Neural progenitor cell (in vitro differentiated cells): Measurements from ENCODE around the gene DCTN3. TPM values are rescaled to one million over a fixed set of nuclear protein-coding genes. Genes with fewer than 3 reads are reported as not detected.

ENCODE experiments used
- DNase-seq: peaks from one replicate; pipeline ENCODE4 v3.0.0-alpha.2; 2016; ENCODE audit warnings: low spot score
- H2AFZ ChIP-seq: fragments of 200-600 bp; sonication (generic); replicated peaks from 2 replicates; pipeline ENCODE4 v1.6.1; 2016; ENCODE audit warnings: antibody characterized with exemption
- H3F3A ChIP-seq: fragments of 200-600 bp; sonication (generic); 2 replicates; pipeline ENCODE4 v1.6.1; 2016; ENCODE audit warnings: antibody characterized with exemption, low read depth
- H3K27ac ChIP-seq: fragments of 200-600 bp; sonication (generic); 2 replicates; pipeline ENCODE4 v1.5.1; 2016; ENCODE audit warnings: mild to moderate bottlenecking
- H3K27me3 ChIP-seq: fragments of 200-600 bp; sonication (generic); 2 replicates; pipeline ENCODE4 v1.6.1; 2016; ENCODE audit warnings: mild to moderate bottlenecking, moderate library complexity
- H3K36me3 ChIP-seq: fragments of 200-600 bp; sonication (generic); 2 replicates; pipeline ENCODE4 v1.5.1; 2016
- H3K4me1 ChIP-seq: fragments of 200-600 bp; sonication (generic); 2 replicates; pipeline ENCODE4 v1.6.1; 2016; ENCODE audit warnings: mixed run types
- H3K4me2 ChIP-seq: fragments of 200-600 bp; sonication (generic); 2 replicates; pipeline ENCODE4 v1.6.1; 2016
- H3K4me3 ChIP-seq: fragments of 200-600 bp; sonication (generic); 2 replicates; pipeline ENCODE4 v1.5.1; 2016
- H3K79me2 ChIP-seq: fragments of 200-600 bp; sonication (generic); 2 replicates; pipeline ENCODE4 v1.6.1; 2016; ENCODE audit warnings: low read depth
- H3K9ac ChIP-seq: fragments of 200-600 bp; sonication (generic); 2 replicates; pipeline ENCODE4 v1.6.1; 2016
- H3K9me3 ChIP-seq: fragments of 200-600 bp; sonication (generic); 2 replicates; pipeline ENCODE4 v1.5.1; 2016; ENCODE audit warnings: low read depth
- H4K20me1 ChIP-seq: fragments of 200-600 bp; sonication (generic); 2 replicates; pipeline ENCODE4 v1.6.1; 2016; ENCODE audit warnings: low read depth
- H3K27ac Mint-ChIP-seq: 3 replicates; pipeline ENCODE4 v1.8.0; 2021; ENCODE audit warnings: mixed read lengths
- H3K27me3 Mint-ChIP-seq: 2 replicates; pipeline ENCODE4 v1.8.0; 2022; ENCODE audit warnings: low read depth, mild to moderate bottlenecking, inconsistent platforms, moderate library complexity, mixed read lengths; ENCODE audit not compliant: insufficient read depth
- H3K36me3 Mint-ChIP-seq: 3 replicates; pipeline ENCODE4 v1.8.0; 2021; ENCODE audit warnings: mixed read lengths
- H3K4me1 Mint-ChIP-seq: 3 replicates; pipeline ENCODE4 v1.8.0; 2021; ENCODE audit warnings: mixed read lengths
- H3K4me3 Mint-ChIP-seq: 3 replicates; pipeline ENCODE4 v1.8.0; 2021; ENCODE audit warnings: mild to moderate bottlenecking, moderate library complexity, mixed read lengths
- H3K9me3 Mint-ChIP-seq: 3 replicates; pipeline ENCODE4 v1.8.0; 2020; ENCODE audit warnings: mixed read lengths
- CTCF ChIP-seq: fragments of 200-600 bp; sonication (generic); IDR thresholded peaks from 2 replicates; pipeline ENCODE4 v1.5.1; 2017; ENCODE audit warnings: antibody characterized with exemption, mild to moderate bottlenecking
- EZH2 ChIP-seq: fragments of 200-600 bp; sonication (generic); IDR thresholded peaks from 2 replicates; pipeline ENCODE4 v1.6.1; 2017; ENCODE audit warnings: antibody characterized with exemption, mild to moderate bottlenecking, moderate library complexity
- EZH2phosphoT487 ChIP-seq: fragments of 200-600 bp; sonication (generic); IDR thresholded peaks from 2 replicates; pipeline ENCODE4 v1.6.1; 2017; ENCODE audit warnings: antibody characterized with exemption
- total RNA-seq: library from RNA; depleted of rRNA; stranded (reverse); fragments of >200 nt; gene quantifications from 2 replicates; pipeline ENCODE4 v1.2.3, GENCODE V29; 2015; ENCODE audit warnings: low replicate concordance

DCTN3 gene
- total RNA-seq, 1 donor from 2014 or later = 45.6 TPM

- no peaks in the 10 kb centered on the region for H3K36me3 Mint-ChIP-seq
- no peak overlapping the region for H3K4me2 ChIP-seq
These were observed 14.1 kb downstream of the DCTN3 start for GRCh38 chr9:34606190-34606589.

GRCh38 chr9:34603610-34604231 lies 16.6 kb downstream of the DCTN3 start:
- Histone ChIP-seq H3K4me3 (no peak overlapping the region), H3K36me3 (no peaks in the 10 kb centered on the region), H4K20me1 (no peaks in the 10 kb centered on the region), H3K9me3 (no peaks in the 10 kb centered on the region), H3K79me2 (no peaks in the 10 kb centered on the region), H3K9ac (no peak overlapping the region), H2AFZ (no peak overlapping the region), H3K4me1 (no peaks in the 10 kb centered on the region), H3K27ac (no peak overlapping the region), H3K4me2 (no peak overlapping the region), H3K27me3 (peaks cover 14% of the 10 kb centered on the region), H3F3A (no peaks in the 10 kb centered on the region)
- peaks cover 8% of the 10 kb centered on the region for H3K27me3 Mint-ChIP-seq
- no peak overlapping the region for H3K4me3 Mint-ChIP-seq
- TF ChIP-seq CTCF = peak; percentile 98
- no peak for TF ChIP-seq EZH2phosphoT487
- H3K9me3 Mint-ChIP-seq = no peaks in the 10 kb centered on the region
- no peak overlapping the region for H3K27ac Mint-ChIP-seq
- no peaks in the 10 kb centered on the region for H3K36me3 Mint-ChIP-seq
- H3K4me1 Mint-ChIP-seq = peaks cover 20% of the 10 kb centered on the region
- peak; percentile 90 for DNase-seq

More at GRCh38 chr9:34606190-34606589, 14.1 kb downstream of the DCTN3 start:
- Histone ChIP-seq H2AFZ (no peak overlapping the region), H3K79me2 (peaks cover 7% of the 10 kb centered on the region), H3F3A (no peaks in the 10 kb centered on the region), H3K9me3 (no peaks in the 10 kb centered on the region), H3K27me3 (peaks cover 14% of the 10 kb centered on the region), H3K4me1 (peaks cover 6% of the 10 kb centered on the region), H3K9ac (no peak overlapping the region), H3K36me3 (no peaks in the 10 kb centered on the region), H3K4me3 (no peak overlapping the region), H3K27ac (no peak overlapping the region), H4K20me1 (no peaks in the 10 kb centered on the region)
- no peak for DNase-seq
- Mint-ChIP-seq H3K4me1 (peaks cover 30% of the 10 kb centered on the region), H3K4me3 (no peak overlapping the region), H3K27me3 (peaks cover 4% of the 10 kb centered on the region), H3K9me3 (no peaks in the 10 kb centered on the region), H3K27ac (no peak overlapping the region)
- no peak for TF ChIP-seq CTCF
- no peak for TF ChIP-seq EZH2
- TF ChIP-seq EZH2phosphoT487 = no peak

- H3K36me3 ChIP-seq = no peaks in the 10 kb centered on the region
- H3K27me3 ChIP-seq = peaks cover 18% of the 10 kb centered on the region
- H2AFZ ChIP-seq = no peak overlapping the region
- no peak overlapping the region for H3K27ac ChIP-seq
- H3K9me3 ChIP-seq = no peaks in the 10 kb centered on the region
- no peaks in the 10 kb centered on the region for H3K4me1 ChIP-seq
- no peaks in the 10 kb centered on the region for H3K9me3 Mint-ChIP-seq
- H3K4me3 ChIP-seq = no peak overlapping the region
- peaks cover 8% of the 10 kb centered on the region for H3K27me3 Mint-ChIP-seq
- no peaks in the 10 kb centered on the region for H3K36me3 Mint-ChIP-seq
- peak overlapping the region; percentile 5 for H3K27ac Mint-ChIP-seq
- no peaks in the 10 kb centered on the region for H3F3A ChIP-seq
- no peak overlapping the region for H3K9ac ChIP-seq
- no peak overlapping the region for H3K4me3 Mint-ChIP-seq
- no peaks in the 10 kb centered on the region for H3K79me2 ChIP-seq
- no peak overlapping the region for H3K4me2 ChIP-seq
- H3K4me1 Mint-ChIP-seq = peaks cover 20% of the 10 kb centered on the region
- H4K20me1 ChIP-seq = no peaks in the 10 kb centered on the region
- DNase-seq = no peak
- TF ChIP-seq EZH2phosphoT487 = no peak
- no peak for TF ChIP-seq EZH2
- no peak for TF ChIP-seq CTCF
These were observed 18.2 kb downstream of the DCTN3 start for GRCh38 chr9:34601937-34602573.
